K562 (cell line): ENCODE results near the gene HSPA5. TPM values are rescaled to one million over a fixed set of nuclear protein-coding genes. Genes with fewer than 3 reads are reported as not detected.

Source experiments
- AFF1 ChIP-seq, 2 experiments: fragments of 450-650 bp; IDR thresholded peaks; 2 replicates each; pipeline ENCODE4 v1.6.1; 2018; ENCODE audit warnings: mild to moderate bottlenecking in 2 of 2, low read depth in 1 of 2; ENCODE audit not compliant: partially characterized antibody in 2 of 2
- HSF4 ChIP-seq: fragments of 250-450 bp; sonication (Bioruptor Pico); IDR thresholded peaks from 2 replicates; pipeline ENCODE4 v2.1.2; 2022; ENCODE audit warnings: mild to moderate bottlenecking, moderate library complexity, borderline replicate concordance
- PHF8 ChIP-seq: fragments of 200-600 bp; sonication (generic); IDR thresholded peaks from 2 replicates; pipeline ENCODE4 v1.6.1; 2012; ENCODE audit warnings: mixed run types, mild to moderate bottlenecking, inconsistent platforms, low read length, moderate library complexity, borderline replicate concordance
- POLR2B ChIP-seq: fragments of 450-650 bp; IDR thresholded peaks from 2 replicates; pipeline ENCODE4 v1.6.1; 2018; ENCODE audit warnings: low read depth; ENCODE audit not compliant: partially characterized antibody
- POU5F1 ChIP-seq: fragments of 150-350 bp; IDR thresholded peaks from 2 replicates; pipeline ENCODE4 v1.6.1; 2014; ENCODE audit warnings: borderline replicate concordance, low read length, low read depth, mild to moderate bottlenecking; ENCODE audit not compliant: partially characterized antibody
- polyA plus RNA-seq, 8 experiments: library from polyadenylated mRNA; depleted of rRNA in 4 of 8; stranded (reverse) in 5 of 8; unstranded in 3 of 8; fragments of >200 nt; fragmentation: Nextera tagmentation in 2 of 8; fragmentation: Illumina TruSeq in 1 of 8; extraction: Ambion mirVana in 2 of 8; extraction: Trizol in 1 of 8; gene quantifications; 2 replicates each; pipeline versions ENCODE4 v1.2.1 to v1.2.3, GENCODE V29; 2011 to 2014; ENCODE audit warnings: inconsistent platforms in 1 of 8, missing spikeins in 1 of 8
- total RNA-seq, 7 experiments: library from RNA; depleted of rRNA in 6 of 7; stranded (reverse); fragments of >200 nt in 6 of 7; fragmentation: Illumina TruSeq in 2 of 7; extraction: Trizol in 2 of 7; gene quantifications; 2 replicates each; pipeline versions ENCODE4 v1.2.1 to v1.2.3, GENCODE V29; 2011 to 2021; ENCODE audit warnings: low replicate concordance in 1 of 7
- TF ChIP-seq, protein P1 (sequence below), 2 experiments: fragments of 450-650 bp; formaldehyde crosslinking in 1 of 2; IDR thresholded peaks; 2 replicates each; pipeline versions ENCODE4 v1.4.0 to v1.6.1; 2014 to 2020; ENCODE audit warnings: mild to moderate bottlenecking in 2 of 2, borderline replicate concordance in 1 of 2, low read depth in 1 of 2
- TF ChIP-seq, protein P2 (sequence below): fragments of 450-650 bp; IDR thresholded peaks from 2 replicates; pipeline ENCODE4 v1.6.1; 2017; ENCODE audit warnings: antibody characterized with exemption, mild to moderate bottlenecking

The HSPA5 gene
- total and polyA plus RNA-seq, 9 of the 15 experiments (the other 6 are each of a cell fraction or from before 2014, with no cell fraction given): 48.0 to 265 (median 113) TPM

DNA sequence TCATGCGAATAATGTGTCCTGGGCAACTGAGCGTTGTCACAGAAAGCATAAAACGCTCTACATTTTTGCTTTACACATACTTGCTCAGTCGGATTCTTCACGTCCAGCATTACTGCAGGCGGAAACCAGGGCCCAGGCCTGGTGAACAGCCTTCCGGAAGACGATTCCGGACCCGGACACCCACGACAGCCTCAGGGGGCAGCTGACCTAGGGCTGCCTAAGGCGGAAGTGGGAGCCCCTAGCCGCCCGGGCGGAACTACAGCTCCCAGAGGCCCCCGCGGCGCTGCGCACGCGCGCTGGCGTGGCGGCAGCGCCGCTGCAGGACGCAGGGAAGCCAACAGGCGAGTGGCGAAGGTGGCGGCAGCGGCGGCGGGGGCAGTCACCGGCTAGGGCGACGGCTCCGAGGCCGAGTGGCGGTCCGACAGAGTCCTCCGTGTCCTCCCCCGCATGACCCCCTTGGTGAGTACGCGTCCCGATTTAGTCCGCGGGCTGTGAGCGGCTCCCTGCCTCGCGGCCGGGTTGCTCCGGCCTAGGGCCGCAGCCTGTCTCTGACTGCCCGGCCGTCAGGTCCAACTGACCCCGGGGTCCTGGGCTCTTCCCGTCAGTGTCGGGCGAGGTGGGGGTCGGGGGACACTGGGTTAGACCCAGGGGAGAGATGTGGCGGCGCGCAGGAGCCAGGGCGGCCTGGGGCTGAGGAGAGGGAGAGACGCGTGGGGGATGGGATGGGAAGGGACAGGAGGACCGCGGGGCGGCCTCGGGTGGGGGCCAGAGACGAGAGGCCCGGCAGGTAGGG is 20.6 kb upstream of the HSPA5 start, which contains the start of gene GAPVD1 (continued):
- TF ChIP-seq, protein P1, sequence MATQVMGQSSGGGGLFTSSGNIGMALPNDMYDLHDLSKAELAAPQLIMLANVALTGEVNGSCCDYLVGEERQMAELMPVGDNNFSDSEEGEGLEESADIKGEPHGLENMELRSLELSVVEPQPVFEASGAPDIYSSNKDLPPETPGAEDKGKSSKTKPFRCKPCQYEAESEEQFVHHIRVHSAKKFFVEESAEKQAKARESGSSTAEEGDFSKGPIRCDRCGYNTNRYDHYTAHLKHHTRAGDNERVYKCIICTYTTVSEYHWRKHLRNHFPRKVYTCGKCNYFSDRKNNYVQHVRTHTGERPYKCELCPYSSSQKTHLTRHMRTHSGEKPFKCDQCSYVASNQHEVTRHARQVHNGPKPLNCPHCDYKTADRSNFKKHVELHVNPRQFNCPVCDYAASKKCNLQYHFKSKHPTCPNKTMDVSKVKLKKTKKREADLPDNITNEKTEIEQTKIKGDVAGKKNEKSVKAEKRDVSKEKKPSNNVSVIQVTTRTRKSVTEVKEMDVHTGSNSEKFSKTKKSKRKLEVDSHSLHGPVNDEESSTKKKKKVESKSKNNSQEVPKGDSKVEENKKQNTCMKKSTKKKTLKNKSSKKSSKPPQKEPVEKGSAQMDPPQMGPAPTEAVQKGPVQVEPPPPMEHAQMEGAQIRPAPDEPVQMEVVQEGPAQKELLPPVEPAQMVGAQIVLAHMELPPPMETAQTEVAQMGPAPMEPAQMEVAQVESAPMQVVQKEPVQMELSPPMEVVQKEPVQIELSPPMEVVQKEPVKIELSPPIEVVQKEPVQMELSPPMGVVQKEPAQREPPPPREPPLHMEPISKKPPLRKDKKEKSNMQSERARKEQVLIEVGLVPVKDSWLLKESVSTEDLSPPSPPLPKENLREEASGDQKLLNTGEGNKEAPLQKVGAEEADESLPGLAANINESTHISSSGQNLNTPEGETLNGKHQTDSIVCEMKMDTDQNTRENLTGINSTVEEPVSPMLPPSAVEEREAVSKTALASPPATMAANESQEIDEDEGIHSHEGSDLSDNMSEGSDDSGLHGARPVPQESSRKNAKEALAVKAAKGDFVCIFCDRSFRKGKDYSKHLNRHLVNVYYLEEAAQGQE (IDR thresholded peaks at IDR 0.05; ENCODE audit: borderline replicate concordance): peak; percentile 55
- TF ChIP-seq, protein P1 (CRISPR knock-in tag; IDR thresholded peaks at IDR 0.05; ENCODE audit: low read depth): 0 out of 2 replicates have a peak, but pooled peaks have one; percentile 66
- peak; percentile 84 for TF ChIP-seq POU5F1
- TF ChIP-seq, protein P2, sequence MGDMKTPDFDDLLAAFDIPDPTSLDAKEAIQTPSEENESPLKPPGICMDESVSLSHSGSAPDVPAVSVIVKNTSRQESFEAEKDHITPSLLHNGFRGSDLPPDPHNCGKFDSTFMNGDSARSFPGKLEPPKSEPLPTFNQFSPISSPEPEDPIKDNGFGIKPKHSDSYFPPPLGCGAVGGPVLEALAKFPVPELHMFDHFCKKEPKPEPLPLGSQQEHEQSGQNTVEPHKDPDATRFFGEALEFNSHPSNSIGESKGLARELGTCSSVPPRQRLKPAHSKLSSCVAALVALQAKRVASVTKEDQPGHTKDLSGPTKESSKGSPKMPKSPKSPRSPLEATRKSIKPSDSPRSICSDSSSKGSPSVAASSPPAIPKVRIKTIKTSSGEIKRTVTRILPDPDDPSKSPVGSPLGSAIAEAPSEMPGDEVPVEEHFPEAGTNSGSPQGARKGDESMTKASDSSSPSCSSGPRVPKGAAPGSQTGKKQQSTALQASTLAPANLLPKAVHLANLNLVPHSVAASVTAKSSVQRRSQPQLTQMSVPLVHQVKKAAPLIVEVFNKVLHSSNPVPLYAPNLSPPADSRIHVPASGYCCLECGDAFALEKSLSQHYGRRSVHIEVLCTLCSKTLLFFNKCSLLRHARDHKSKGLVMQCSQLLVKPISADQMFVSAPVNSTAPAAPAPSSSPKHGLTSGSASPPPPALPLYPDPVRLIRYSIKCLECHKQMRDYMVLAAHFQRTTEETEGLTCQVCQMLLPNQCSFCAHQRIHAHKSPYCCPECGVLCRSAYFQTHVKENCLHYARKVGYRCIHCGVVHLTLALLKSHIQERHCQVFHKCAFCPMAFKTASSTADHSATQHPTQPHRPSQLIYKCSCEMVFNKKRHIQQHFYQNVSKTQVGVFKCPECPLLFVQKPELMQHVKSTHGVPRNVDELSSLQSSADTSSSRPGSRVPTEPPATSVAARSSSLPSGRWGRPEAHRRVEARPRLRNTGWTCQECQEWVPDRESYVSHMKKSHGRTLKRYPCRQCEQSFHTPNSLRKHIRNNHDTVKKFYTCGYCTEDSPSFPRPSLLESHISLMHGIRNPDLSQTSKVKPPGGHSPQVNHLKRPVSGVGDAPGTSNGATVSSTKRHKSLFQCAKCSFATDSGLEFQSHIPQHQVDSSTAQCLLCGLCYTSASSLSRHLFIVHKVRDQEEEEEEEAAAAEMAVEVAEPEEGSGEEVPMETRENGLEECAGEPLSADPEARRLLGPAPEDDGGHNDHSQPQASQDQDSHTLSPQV: peak; percentile 76
- TF ChIP-seq AFF1 (IDR thresholded peaks at IDR 0.05; ENCODE audit: low read depth in 1 of 2, partially characterized antibody in 2 of 2): peak in 1 of 2 experiments; percentile 68
- peak; percentile 69 for TF ChIP-seq POLR2B
- no peak for TF ChIP-seq HSF4 (CRISPR knock-in tag)
- peak; percentile 94; the same call in 1 of the 2 replicates for TF ChIP-seq PHF8
